ENCODE measurements around the gene ZFC3H1.
"Not testable (repeated sequence)": the region's sequence is repeated elsewhere in the genome, so short reads cannot be mapped to it uniquely, and the experiment has no call there.

ZFC3H1 gene

GRCh38 chr12:71663561-71664410 is at the start of gene ZFC3H1, which contains the start of gene THAP2:
ZFC3H1 (minus strand) TSS chr12:71663848; CDS start chr12:71663610, 238 bp downstream.
THAP2 (plus strand) TSS chr12:71664301; CDS start chr12:71664510, 209 bp downstream.
- TF ChIP-seq ZNF274 (IDR thresholded peaks at IDR 0.05; ENCODE audit: low read depth, low read length) = no peak
- H3K4me3 ChIP-seq (ENCODE audit: low read length) = peak within 1 kb of the TSS; percentile 84

- no peak for TF ChIP-seq ZNF274 (IDR thresholded peaks at IDR 0.05; ENCODE audit: low read depth, low read length)
- no peak overlapping the region for H3K4me3 ChIP-seq (ENCODE audit: low read length)
Measured at GRCh38 chr12:71710276-71711125, 46.9 kb upstream of the ZFC3H1 start.

- TF ChIP-seq ZNF274 (IDR thresholded peaks at IDR 0.05; ENCODE audit: low read depth, low read length) = no peak
- H3K4me3 ChIP-seq (ENCODE audit: low read length) = no peak overlapping the region
Measured at GRCh38 chr12:71708658-71709057, 45.0 kb upstream of the ZFC3H1 start.

GRCh38 chr12:71704920-71705319 is 41.3 kb upstream of the ZFC3H1 start:
- H3K4me3 ChIP-seq (ENCODE audit: low read length) = no peak overlapping the region
- TF ChIP-seq ZNF274 (IDR thresholded peaks at IDR 0.05; ENCODE audit: low read depth, low read length) = no peak

- TF ChIP-seq ZNF274 (IDR thresholded peaks at IDR 0.05; ENCODE audit: low read depth, low read length) = no peak
- no peak overlapping the region for H3K4me3 ChIP-seq (ENCODE audit: low read length)
Measured at GRCh38 chr12:71703206-71703605, 39.6 kb upstream of the ZFC3H1 start.

- no peak overlapping the region for H3K4me3 ChIP-seq (ENCODE audit: low read length)
- TF ChIP-seq ZNF274 (IDR thresholded peaks at IDR 0.05; ENCODE audit: low read depth, low read length) = no peak
Measured at GRCh38 chr12:71702590-71702989, 38.9 kb upstream of the ZFC3H1 start.

- not testable (repeated sequence) for H3K4me3 ChIP-seq (ENCODE audit: low read length)
Measured at GRCh38 chr12:71702181-71702580, 38.5 kb upstream of the ZFC3H1 start.

- no peak overlapping the region for H3K4me3 ChIP-seq (ENCODE audit: low read length)
- TF ChIP-seq ZNF274 (IDR thresholded peaks at IDR 0.05; ENCODE audit: low read depth, low read length) = no peak
Measured at GRCh38 chr12:71695782-71696181, 32.1 kb upstream of the ZFC3H1 start.

GRCh38 chr12:71694099-71694820 is 30.6 kb upstream of the ZFC3H1 start:
- H3K4me3 ChIP-seq (ENCODE audit: low read length) = peak overlapping the region; percentile 51; the same call in 1 of the 2 replicates
- no peak for TF ChIP-seq ZNF274 (IDR thresholded peaks at IDR 0.05; ENCODE audit: low read depth, low read length)

- H3K4me3 ChIP-seq (ENCODE audit: low read length) = peak overlapping the region; percentile 27; the same call in 1 of the 2 replicates
Measured at GRCh38 chr12:71693651-71694050, 30.0 kb upstream of the ZFC3H1 start.

- TF ChIP-seq ZNF274 (IDR thresholded peaks at IDR 0.05; ENCODE audit: low read depth, low read length) = no peak
Measured at GRCh38 chr12:71693126-71693525, 29.5 kb upstream of the ZFC3H1 start.

GRCh38 chr12:71691504-71692129 is 28.0 kb upstream of the ZFC3H1 start:
- H3K4me3 ChIP-seq (ENCODE audit: low read length) = peak overlapping the region; percentile 28; the same call in 1 of the 2 replicates
- TF ChIP-seq ZNF274 (IDR thresholded peaks at IDR 0.05; ENCODE audit: low read depth, low read length) = no peak

More at GRCh38 chr12:71693126-71693525, 29.5 kb upstream of the ZFC3H1 start:
- H3K4me3 ChIP-seq (ENCODE audit: low read length) = no peak overlapping the region; the same call in 1 of the 2 replicates

- TF ChIP-seq ZNF274 (IDR thresholded peaks at IDR 0.05; ENCODE audit: low read depth, low read length) = no peak
- H3K4me3 ChIP-seq (ENCODE audit: low read length) = no peak overlapping the region; the same call in 1 of the 2 replicates
Measured at GRCh38 chr12:71688961-71689570, 25.4 kb upstream of the ZFC3H1 start.

- H3K4me3 ChIP-seq (ENCODE audit: low read length) = peak overlapping the region; percentile 88
Measured at GRCh38 chr12:71687172-71687571, 23.5 kb upstream of the ZFC3H1 start.
